Fibroblast of upper back skin (primary cell): Measurements from ENCODE around the gene KCNJ16.
"Not testable (repeated sequence)": the region's sequence is repeated elsewhere in the genome, so short reads cannot be mapped to it uniquely, and the experiment has no call there.

Source experiments
- DNase-seq: peaks from one replicate; pipeline ENCODE4 v3.0.0-alpha.2; 2013

KCNJ16 gene

GRCh38 chr17:70074956-70075355, at the start of gene KCNJ16:
TSS of gene KCNJ16 (plus strand) at chr17:70075225. CDS start at chr17:70132088, 56,863 bp downstream.
- no peak for DNase-seq

GRCh38 chr17:70028397-70028796, 46.6 kb upstream of the KCNJ16 start:
- DNase-seq: no peak

- DNase-seq: no peak
Measured at GRCh38 chr17:70028978-70029767, 45.9 kb upstream of the KCNJ16 start.

GRCh38 chr17:70030371-70030770, 44.7 kb upstream of the KCNJ16 start:
- DNase-seq: no peak

GRCh38 chr17:70031341-70031740, 43.7 kb upstream of the KCNJ16 start:
- DNase-seq: no peak

GRCh38 chr17:70033165-70033564, 41.9 kb upstream of the KCNJ16 start:
- DNase-seq: no peak

GRCh38 chr17:70034158-70034557, 40.9 kb upstream of the KCNJ16 start:
- no peak for DNase-seq

GRCh38 chr17:70037498-70037897, 37.5 kb upstream of the KCNJ16 start:
- no peak for DNase-seq

- DNase-seq: peak; percentile 59
Measured at GRCh38 chr17:70040336-70040735, 34.7 kb upstream of the KCNJ16 start.

- DNase-seq: no peak
Measured at GRCh38 chr17:70041061-70041460, 34.0 kb upstream of the KCNJ16 start.

GRCh38 chr17:70041540-70041939, 33.5 kb upstream of the KCNJ16 start:
- DNase-seq: no peak

- not testable (repeated sequence) for DNase-seq
Measured at GRCh38 chr17:70045780-70046179, 29.2 kb upstream of the KCNJ16 start.

- no peak for DNase-seq
Measured at GRCh38 chr17:70047619-70048419, 27.2 kb upstream of the KCNJ16 start.

- DNase-seq: peak; percentile 66
Measured at GRCh38 chr17:70049801-70050591, 25.0 kb upstream of the KCNJ16 start.

- DNase-seq: peak; percentile 20
Measured at GRCh38 chr17:70050931-70051330, 24.1 kb upstream of the KCNJ16 start.

- no peak for DNase-seq
Measured at GRCh38 chr17:70053241-70054234, 21.5 kb upstream of the KCNJ16 start.

- DNase-seq: no peak
Measured at GRCh38 chr17:70055000-70055399, 20.0 kb upstream of the KCNJ16 start.

- no peak for DNase-seq
Measured at GRCh38 chr17:70059071-70059470, 16.0 kb upstream of the KCNJ16 start.

GRCh38 chr17:70059649-70060048, 15.4 kb upstream of the KCNJ16 start:
- DNase-seq: no peak

- DNase-seq: peak; percentile 26
Measured at GRCh38 chr17:70060415-70060814, 14.6 kb upstream of the KCNJ16 start.

GRCh38 chr17:70067134-70067533, 7.9 kb upstream of the KCNJ16 start:
- DNase-seq: no peak
